ENCODE data around the gene SLN.

Gene SLN

GRCh38 chr11:107683807-107684206 lies 28.0 kb downstream of the SLN start:
- DNase-seq (ENCODE audit: low spot score) = peak; percentile 13

- no peak for DNase-seq (ENCODE audit: low spot score)
Measured at GRCh38 chr11:107683061-107683460, 28.8 kb downstream of the SLN start.

- DNase-seq (ENCODE audit: low spot score) = no peak
Measured at GRCh38 chr11:107682572-107682971, 29.3 kb downstream of the SLN start.

GRCh38 chr11:107682171-107682570 lies 29.7 kb downstream of the SLN start:
- DNase-seq (ENCODE audit: low spot score) = no peak

GRCh38 chr11:107679255-107680024 lies 32.4 kb downstream of the SLN start:
- DNase-seq (ENCODE audit: low spot score) = no peak

GRCh38 chr11:107678632-107678971 lies 33.3 kb downstream of the SLN start:
- DNase-seq (ENCODE audit: low spot score) = no peak

GRCh38 chr11:107677924-107678631 lies 33.8 kb downstream of the SLN start:
- no peak for DNase-seq (ENCODE audit: low spot score)

- no peak for DNase-seq (ENCODE audit: low spot score)
Measured at GRCh38 chr11:107676336-107677057, 35.4 kb downstream of the SLN start.

- no peak for DNase-seq (ENCODE audit: low spot score)
Measured at GRCh38 chr11:107675902-107676301, 36.0 kb downstream of the SLN start.

GRCh38 chr11:107669893-107670601 lies 41.8 kb downstream of the SLN start:
- DNase-seq (ENCODE audit: low spot score) = no peak

GRCh38 chr11:107669191-107669740 lies 42.6 kb downstream of the SLN start:
- no peak for DNase-seq (ENCODE audit: low spot score)

GRCh38 chr11:107666911-107667613 lies 44.8 kb downstream of the SLN start:
- no peak for DNase-seq (ENCODE audit: low spot score)

GRCh38 chr11:107665018-107665417 lies 46.8 kb downstream of the SLN start:
- DNase-seq (ENCODE audit: low spot score) = no peak

- DNase-seq (ENCODE audit: low spot score) = no peak
Measured at GRCh38 chr11:107661656-107662055, 50.2 kb downstream of the SLN start.

GRCh38 chr11:107660066-107660465 lies 51.8 kb downstream of the SLN start:
- no peak for DNase-seq (ENCODE audit: low spot score)

- no peak for DNase-seq (ENCODE audit: low spot score)
Measured at GRCh38 chr11:107659310-107659709, 52.5 kb downstream of the SLN start.
